Panc1 (cell line): ENCODE results near the gene NCKAP1. TPM values are rescaled to one million over a fixed set of nuclear protein-coding genes. Genes with fewer than 3 reads are reported as not detected.

Source experiments
- ATAC-seq: fragments of 200-7000 bp; cut with Tn5 transposase; 2 replicates; pipeline ENCODE4 v1.9.1; 2020; ENCODE audit warnings: mild to moderate bottlenecking, moderate library complexity
- BruUV-seq: library from RNA; stranded (reverse); fragments of 400-500 nt; replicated peaks from 2 replicates; lab custom pipeline; 2021; lab: Mats Ljungman, UMichigan
- CTCF ChIA-PET: fragments of 300-600 bp; sonication (Branson Sonifier 250); formaldehyde crosslinking; loops from one replicate; lab custom pipeline; 2022; ENCODE audit warnings: antibody characterized with exemption; lab: Charles Lee
- POLR2A ChIA-PET: fragments of 300-600 bp; sonication (Branson Sonifier 250); formaldehyde crosslinking; loops from one replicate; lab custom pipeline; 2022; ENCODE audit warnings: antibody characterized with exemption; lab: Charles Lee
- DNase-seq: peaks from one replicate; pipeline ENCODE4 v3.0.0-alpha.2; 2010; ENCODE audit warnings: low read depth, low spot score
- H3K27ac ChIP-seq: 2 replicates; pipeline ENCODE4 v1.5.1; 2011; ENCODE audit warnings: mild to moderate bottlenecking, low read length, inconsistent platforms
- H3K27me3 ChIP-seq: fragments of 200-500 bp; sonication (Bioruptor generic); 2 replicates; pipeline ENCODE4 v1.6.0; 2014; ENCODE audit warnings: low read length, inconsistent platforms; ENCODE audit not compliant: control insufficient read depth, insufficient read depth
- H3K36me3 ChIP-seq: fragments of 200-500 bp; sonication (Bioruptor generic); 2 replicates; pipeline ENCODE4 v1.5.1; 2014; ENCODE audit warnings: inconsistent platforms, mild to moderate bottlenecking, low read length, moderate library complexity; ENCODE audit not compliant: control insufficient read depth, insufficient read depth
- H3K4me1 ChIP-seq: 2 replicates; pipeline ENCODE4 v1.5.1; 2011; ENCODE audit warnings: inconsistent platforms, mild to moderate bottlenecking, low read length, moderate library complexity; ENCODE audit not compliant: control insufficient read depth, insufficient read depth
- H3K4me3 ChIP-seq, 2 experiments: 2 replicates each; pipeline ENCODE4 v1.5.1; 2011 to 2012; ENCODE audit warnings: low read depth in 2 of 2, low read length in 2 of 2, mild to moderate bottlenecking in 2 of 2, inconsistent platforms in 1 of 2, moderate library complexity in 1 of 2
- H3K9me3 ChIP-seq: fragments of 200-500 bp; sonication (Bioruptor generic); 2 replicates; pipeline ENCODE4 v1.5.1; 2014; ENCODE audit warnings: low read depth, mild to moderate bottlenecking, inconsistent platforms, low read length, moderate library complexity; ENCODE audit not compliant: control insufficient read depth, insufficient read depth
- CTCF ChIP-seq: fragments of 450-650 bp; IDR thresholded peaks from 2 replicates; pipeline ENCODE4 v1.5.1; 2017; ENCODE audit warnings: mild to moderate bottlenecking
- POLR2AphosphoS5 ChIP-seq: IDR thresholded peaks from 2 replicates; pipeline ENCODE4 v1.6.1; 2012; ENCODE audit warnings: mild to moderate bottlenecking, low read depth, low read length, moderate library complexity
- REST ChIP-seq, 2 experiments: IDR thresholded peaks; 2 replicates each; pipeline ENCODE4 v1.6.1; 2011 to 2012; ENCODE audit warnings: low read depth in 2 of 2, control low read depth in 1 of 2, low read length in 1 of 2, mild to moderate bottlenecking in 1 of 2, moderate library complexity in 1 of 2; ENCODE audit not compliant: insufficient read depth in 1 of 2
- SIN3A ChIP-seq: IDR thresholded peaks from 2 replicates; pipeline ENCODE4 v1.6.1; 2012; ENCODE audit warnings: low read depth, mild to moderate bottlenecking, low read length, moderate library complexity, borderline replicate concordance; ENCODE audit not compliant: insufficient read depth
- TCF7L2 ChIP-seq: IDR thresholded peaks from 2 replicates; pipeline ENCODE4 v1.6.1; 2011; ENCODE audit warnings: mild to moderate bottlenecking, low read depth, low read length, inconsistent platforms
- in situ Hi-C: cut with HindIII; loops from 2 replicates; pipeline ENCODE4 v1.10.0; 2016; ENCODE audit warnings: low sequenced_read_pairs, low pct_unique_long_range_greater_than_20kb
- intact Hi-C: fragments of 100-400 bp; cut with micrococcal nuclease; formaldehyde crosslinking; loops from one replicate; pipeline ENCODE4 v1.10.0; 2022; ENCODE audit not compliant: unreplicated experiment
- total RNA-seq: library from RNA; stranded (reverse); gene quantifications from one replicate; pipeline ENCODE4 v1.2.1, GENCODE V29; 2021; ENCODE audit not compliant: unreplicated experiment

NCKAP1 gene
- total RNA-seq, 1 experiment from 2014 or later, result 174 TPM

GRCh38 chr2:182907081-182907830 is 131.0 kb downstream of the NCKAP1 start:
- Histone ChIP-seq H3K9me3 (no peaks in the 10 kb centered on the region), H3K4me1 (no peaks in the 10 kb centered on the region), H3K4me3 (no peak overlapping the region), H3K27ac (no peak overlapping the region), H3K27me3 (no peaks in the 10 kb centered on the region), H3K36me3 (peaks cover 3% of the 10 kb centered on the region; the same call in 1 of the 2 replicates)
- DNase-seq (no peak), ATAC-seq (no peak)
- POLR2A ChIA-PET, result no interaction called here
- intact Hi-C loops (no loop called here), in situ Hi-C loops (no loop called here)
- no TSS peak for BruUV-seq
- CTCF ChIA-PET, result no interaction called here
- TF ChIP-seq TCF7L2 (no peak), POLR2AphosphoS5 (no peak), SIN3A (no peak)

- DNase-seq (no peak), ATAC-seq (no peak)
- in situ Hi-C loops, result no loop called here
- intact Hi-C loops, result no loop called here
- no peak overlapping the region for H3K27ac ChIP-seq
- POLR2A ChIA-PET, result no interaction called here
- no peaks in the 10 kb centered on the region for H3K9me3 ChIP-seq
- peaks cover 2% of the 10 kb centered on the region; the same call in 1 of the 2 replicates for H3K36me3 ChIP-seq
- CTCF ChIA-PET, result no interaction called here
- H3K27me3 ChIP-seq, result no peaks in the 10 kb centered on the region
- TF ChIP-seq SIN3A, result no peak
- TF ChIP-seq CTCF, result no peak
- no peak for TF ChIP-seq REST (IDR thresholded peaks at IDR 0.05; ENCODE audit: insufficient read depth in 1 of 2, low read depth in 2 of 2, low read length in 1 of 2)
- no peak for TF ChIP-seq TCF7L2
- TF ChIP-seq POLR2AphosphoS5, result no peak
- BruUV-seq, result TSS peak; percentile 52
- H3K4me1 ChIP-seq, result no peaks in the 10 kb centered on the region
- H3K4me3 ChIP-seq, result no peak overlapping the region
Measured at GRCh38 chr2:182906454-182906853, 131.8 kb downstream of the NCKAP1 start.

GRCh38 chr2:182904844-182905243 is 133.4 kb downstream of the NCKAP1 start:
- CTCF ChIA-PET, result no interaction called here
- DNase-seq, result no peak
- POLR2A ChIA-PET, result no interaction called here
- peaks cover 2% of the 10 kb centered on the region; the same call in 1 of the 2 replicates for H3K36me3 ChIP-seq
- no peak for ATAC-seq
- no peaks in the 10 kb centered on the region for H3K9me3 ChIP-seq
- intact Hi-C loops, result no loop called here
- in situ Hi-C loops, result no loop called here
- H3K27me3 ChIP-seq, result no peaks in the 10 kb centered on the region
- H3K4me3 ChIP-seq, result no peak overlapping the region
- no peaks in the 10 kb centered on the region for H3K4me1 ChIP-seq
- TF ChIP-seq CTCF, result no peak
- TF ChIP-seq REST (IDR thresholded peaks at IDR 0.05; ENCODE audit: insufficient read depth in 1 of 2, low read depth in 2 of 2, low read length in 1 of 2), result no peak
- TF ChIP-seq SIN3A, result no peak
- TF ChIP-seq POLR2AphosphoS5, result no peak
- no peak for TF ChIP-seq TCF7L2
- no peak overlapping the region for H3K27ac ChIP-seq
- BruUV-seq, result no TSS peak
